HG03520 (cell line): ENCODE results near the gene DGKA.
A peak's percentile ranks its signal among the peaks of the same experiment; 100 is the strongest.
"Not testable (repeated sequence)": the region's sequence is repeated elsewhere in the genome, so short reads cannot be mapped to it uniquely, and the experiment has no call there.

ENCODE experiments used
- ATAC-seq: cut with Tn5 transposase; IDR thresholded peaks from one replicate; pipeline ENCODE4 v1.9.1; 2021; ENCODE audit warnings: mild to moderate bottlenecking, moderate library complexity; ENCODE audit not compliant: unreplicated experiment

DGKA gene

GRCh38 chr12:55996715-55997534, 66.0 kb downstream of the DGKA start, which contains the start of gene SUOX:
Gene SUOX, plus strand, starts transcription at chr12:55997276. Its CDS starts 4,946 bp downstream, at chr12:56002222.
- peak; percentile 99 for ATAC-seq

- ATAC-seq = peak; percentile 4
Measured at GRCh38 chr12:55997535-55997859, 66.5 kb downstream of the DGKA start.

GRCh38 chr12:55999522-55999921, 68.6 kb downstream of the DGKA start:
- not testable (repeated sequence) for ATAC-seq

GRCh38 chr12:55999999-56000540, 69.1 kb downstream of the DGKA start:
- not testable (repeated sequence) for ATAC-seq

GRCh38 chr12:56001487-56002100, 70.6 kb downstream of the DGKA start:
- ATAC-seq = no peak

GRCh38 chr12:56003376-56003775, 72.4 kb downstream of the DGKA start:
- not testable (repeated sequence) for ATAC-seq
